ENCODE measurements around the gene POU2F3.

The POU2F3 gene

GRCh38 chr11:120224972-120225909 lies 14.7 kb upstream of the POU2F3 start:
- no peak for DNase-seq
- Histone ChIP-seq H3K9ac (ENCODE audit: low read length) (no peak overlapping the region), H3K27me3 (ENCODE audit: insufficient read depth, low read length) (no peaks in the 10 kb centered on the region), H2AFZ (ENCODE audit: insufficient read depth, low read length, poor library complexity) (no peak overlapping the region), H3K9me3 (ENCODE audit: insufficient read depth, low read depth, low read length) (no peaks in the 10 kb centered on the region), H2AK5ac (ENCODE audit: low read length) (no peak overlapping the region), H3K23ac (ENCODE audit: low read length) (no peak overlapping the region), H4K8ac (ENCODE audit: low read depth, low read length) (no peak overlapping the region), H3K18ac (ENCODE audit: low read length) (no peak overlapping the region), H3K79me1 (ENCODE audit: low read length) (no peaks in the 10 kb centered on the region), H3K36me3 (ENCODE audit: control insufficient read depth in 1 of 2, insufficient read depth in 2 of 2, low read length in 2 of 2) (no peaks in the 10 kb centered on the region), H3K4me1 (ENCODE audit: control insufficient read depth in 1 of 2, insufficient read depth in 2 of 2, low read length in 2 of 2) (no peaks in the 10 kb centered on the region), H2BK5ac (ENCODE audit: low read depth, low read length, poor library complexity) (no peak overlapping the region), H3K4ac (ENCODE audit: low read depth, low read length) (no peak overlapping the region), H3K79me2 (ENCODE audit: control insufficient read depth, insufficient read depth, low read length, poor library complexity) (no peaks in the 10 kb centered on the region), H3K27ac (ENCODE audit: low read depth, low read length) (no peak overlapping the region), H3K4me3 (ENCODE audit: low read depth, low read length) (no peak overlapping the region), H3K4me2 (ENCODE audit: low read length) (no peak overlapping the region), H3K14ac (ENCODE audit: low read length) (no peak overlapping the region), H4K91ac (ENCODE audit: low read depth, low read length) (no peak overlapping the region), H2BK12ac (ENCODE audit: low read length) (no peak overlapping the region), H2BK120ac (ENCODE audit: insufficient read depth, low read length, poor library complexity) (no peak overlapping the region), H4K12ac (ENCODE audit: low read depth, low read length) (no peak overlapping the region)
- no CpG with 5 or more reads among the region's 22 CpGs for WGBS (ENCODE audit: extremely low coverage, insufficient coverage, insufficient read length)

DNA sequence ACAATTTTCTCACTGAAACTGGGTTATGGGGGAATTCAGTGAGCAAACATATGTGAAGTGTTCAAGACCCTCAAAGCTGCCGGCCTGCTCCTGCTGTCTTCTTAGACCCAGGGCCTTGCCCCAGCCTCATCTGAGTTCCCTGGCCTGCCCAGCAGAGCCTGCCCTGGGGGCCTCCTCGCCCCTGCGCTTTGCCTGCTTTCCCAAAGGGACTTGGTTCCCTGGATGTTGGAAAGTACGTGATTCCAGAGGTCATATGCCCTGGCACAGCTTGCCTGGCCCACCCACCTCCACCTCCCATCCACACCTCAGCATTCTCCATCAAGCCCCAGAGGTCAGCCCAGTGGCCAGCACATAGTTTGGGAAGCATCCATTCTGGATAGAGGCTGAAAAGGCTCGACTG lies 13.7 kb upstream of the POU2F3 start:
- no CpG with 5 or more reads among the region's 5 CpGs for WGBS (ENCODE audit: extremely low coverage, insufficient coverage, insufficient read length)
- H4K91ac ChIP-seq (ENCODE audit: low read depth, low read length): no peak overlapping the region
- no peak overlapping the region for H3K9ac ChIP-seq (ENCODE audit: low read length)

DNA sequence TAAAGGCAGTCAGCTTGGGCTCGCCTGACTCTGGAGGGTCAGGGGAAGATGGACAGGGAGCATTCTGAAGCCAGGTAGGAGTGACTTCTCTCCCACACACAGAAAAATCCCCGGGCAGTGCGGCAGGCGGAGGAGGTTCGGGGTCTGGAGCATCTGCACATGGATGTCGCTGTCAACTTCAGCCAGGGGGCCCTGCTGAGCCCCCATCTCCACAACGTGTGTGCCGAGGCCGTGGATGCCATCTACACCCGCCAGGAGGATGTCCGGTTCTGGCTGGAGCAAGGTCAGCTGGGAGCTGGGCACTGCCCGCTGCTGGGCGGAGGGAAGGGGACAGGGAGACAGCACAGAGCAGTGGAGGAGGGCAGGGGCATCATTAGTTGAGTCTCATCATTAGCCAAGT lies 13.2 kb upstream of the POU2F3 start:
- WGBS (ENCODE audit: extremely low coverage, insufficient coverage, insufficient read length): no CpG with 5 or more reads among the region's 13 CpGs
- Histone ChIP-seq H3K9ac (ENCODE audit: low read length) (no peak overlapping the region), H2BK120ac (ENCODE audit: insufficient read depth, low read length, poor library complexity) (no peak overlapping the region), H2AK5ac (ENCODE audit: low read length) (no peak overlapping the region), H4K12ac (ENCODE audit: low read depth, low read length) (no peak overlapping the region), H2BK12ac (ENCODE audit: low read length) (no peak overlapping the region), H3K79me2 (ENCODE audit: control insufficient read depth, insufficient read depth, low read length, poor library complexity) (no peaks in the 10 kb centered on the region), H3K4ac (ENCODE audit: low read depth, low read length) (no peak overlapping the region), H3K4me3 (ENCODE audit: low read depth, low read length) (no peak overlapping the region), H3K23ac (ENCODE audit: low read length) (no peak overlapping the region), H3K9me3 (ENCODE audit: insufficient read depth, low read depth, low read length) (no peaks in the 10 kb centered on the region), H3K4me2 (ENCODE audit: low read length) (no peak overlapping the region), H4K91ac (ENCODE audit: low read depth, low read length) (no peak overlapping the region), H3K14ac (ENCODE audit: low read length) (no peak overlapping the region), H3K36me3 (ENCODE audit: control insufficient read depth in 1 of 2, insufficient read depth in 2 of 2, low read length in 2 of 2) (no peaks in the 10 kb centered on the region), H4K8ac (ENCODE audit: low read depth, low read length) (no peak overlapping the region), H3K18ac (ENCODE audit: low read length) (no peak overlapping the region), H3K27ac (ENCODE audit: low read depth, low read length) (no peak overlapping the region), H3K4me1 (ENCODE audit: control insufficient read depth in 1 of 2, insufficient read depth in 2 of 2, low read length in 2 of 2) (no peaks in the 10 kb centered on the region), H3K27me3 (ENCODE audit: insufficient read depth, low read length) (no peaks in the 10 kb centered on the region), H2BK5ac (ENCODE audit: low read depth, low read length, poor library complexity) (no peak overlapping the region), H3K79me1 (ENCODE audit: low read length) (no peaks in the 10 kb centered on the region), H2AFZ (ENCODE audit: insufficient read depth, low read length, poor library complexity) (no peak overlapping the region)
- DNase-seq: no peak

More for the DNA sequence above, 13.7 kb upstream of the POU2F3 start:
- Histone ChIP-seq H4K8ac (ENCODE audit: low read depth, low read length) (no peak overlapping the region), H2BK5ac (ENCODE audit: low read depth, low read length, poor library complexity) (no peak overlapping the region), H3K79me2 (ENCODE audit: control insufficient read depth, insufficient read depth, low read length, poor library complexity) (no peaks in the 10 kb centered on the region), H3K23ac (ENCODE audit: low read length) (no peak overlapping the region), H2BK120ac (ENCODE audit: insufficient read depth, low read length, poor library complexity) (no peak overlapping the region), H3K14ac (ENCODE audit: low read length) (no peak overlapping the region), H3K18ac (ENCODE audit: low read length) (no peak overlapping the region), H3K36me3 (ENCODE audit: control insufficient read depth in 1 of 2, insufficient read depth in 2 of 2, low read length in 2 of 2) (no peaks in the 10 kb centered on the region), H3K4me1 (ENCODE audit: control insufficient read depth in 1 of 2, insufficient read depth in 2 of 2, low read length in 2 of 2) (no peaks in the 10 kb centered on the region), H2AFZ (ENCODE audit: insufficient read depth, low read length, poor library complexity) (no peak overlapping the region), H3K79me1 (ENCODE audit: low read length) (no peaks in the 10 kb centered on the region), H3K4ac (ENCODE audit: low read depth, low read length) (no peak overlapping the region), H3K27me3 (ENCODE audit: insufficient read depth, low read length) (no peaks in the 10 kb centered on the region), H3K4me2 (ENCODE audit: low read length) (no peak overlapping the region), H3K27ac (ENCODE audit: low read depth, low read length) (no peak overlapping the region), H2AK5ac (ENCODE audit: low read length) (no peak overlapping the region), H4K12ac (ENCODE audit: low read depth, low read length) (no peak overlapping the region), H3K9me3 (ENCODE audit: insufficient read depth, low read depth, low read length) (no peaks in the 10 kb centered on the region), H3K4me3 (ENCODE audit: low read depth, low read length) (no peak overlapping the region), H2BK12ac (ENCODE audit: low read length) (no peak overlapping the region)
- DNase-seq: no peak

DNA sequence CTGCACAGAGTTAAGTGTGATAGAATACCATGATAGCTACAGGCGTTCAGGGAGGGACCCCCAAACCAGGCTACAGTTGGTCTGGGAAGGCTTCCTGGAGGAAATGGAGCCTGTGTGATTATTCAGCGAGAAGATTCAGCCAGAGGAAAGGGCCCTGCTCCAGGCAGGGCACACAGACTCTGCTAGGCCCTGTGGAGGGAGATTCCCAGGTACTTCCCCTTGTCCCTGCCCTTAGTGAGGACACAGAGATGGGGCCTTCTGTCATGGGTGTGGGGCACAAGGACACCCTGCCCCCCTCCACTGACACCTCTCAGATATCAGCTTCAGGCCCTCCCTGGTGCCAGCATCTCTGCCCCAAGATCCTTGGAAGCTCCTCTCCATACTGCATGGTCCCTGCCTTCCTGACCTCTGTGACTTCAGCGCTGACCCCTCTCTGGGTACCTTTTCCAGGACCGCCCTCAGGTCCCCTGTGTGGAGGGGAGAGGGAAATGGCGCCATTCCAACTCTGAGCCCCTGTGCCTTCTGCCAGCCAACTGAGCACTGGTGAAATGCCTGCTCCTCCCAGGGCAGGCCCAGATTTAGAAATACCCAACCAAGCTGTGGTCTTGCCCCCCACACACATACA lies 12.6 kb upstream of the POU2F3 start:
- H4K91ac ChIP-seq (ENCODE audit: low read depth, low read length): no peak overlapping the region
- WGBS (ENCODE audit: extremely low coverage, insufficient coverage, insufficient read length): no CpG with 5 or more reads among the region's 5 CpGs
- H2BK5ac ChIP-seq (ENCODE audit: low read depth, low read length, poor library complexity): no peak overlapping the region
- no peak overlapping the region for H3K14ac ChIP-seq (ENCODE audit: low read length)
- H3K4me2 ChIP-seq (ENCODE audit: low read length): no peak overlapping the region
- no peak overlapping the region for H3K9ac ChIP-seq (ENCODE audit: low read length)
- no peaks in the 10 kb centered on the region for H3K4me1 ChIP-seq (ENCODE audit: control insufficient read depth in 1 of 2, insufficient read depth in 2 of 2, low read length in 2 of 2)
- H3K27me3 ChIP-seq (ENCODE audit: insufficient read depth, low read length): no peaks in the 10 kb centered on the region
- no peak overlapping the region for H3K4me3 ChIP-seq (ENCODE audit: low read depth, low read length)
- H4K12ac ChIP-seq (ENCODE audit: low read depth, low read length): no peak overlapping the region
- H2BK120ac ChIP-seq (ENCODE audit: insufficient read depth, low read length, poor library complexity): no peak overlapping the region
- no peak overlapping the region for H3K23ac ChIP-seq (ENCODE audit: low read length)
- H3K9me3 ChIP-seq (ENCODE audit: insufficient read depth, low read depth, low read length): no peaks in the 10 kb centered on the region
- H3K27ac ChIP-seq (ENCODE audit: low read depth, low read length): no peak overlapping the region
- no peak for DNase-seq
- H2AK5ac ChIP-seq (ENCODE audit: low read length): no peak overlapping the region
- H4K8ac ChIP-seq (ENCODE audit: low read depth, low read length): no peak overlapping the region
- H2BK12ac ChIP-seq (ENCODE audit: low read length): no peak overlapping the region
- no peak overlapping the region for H3K18ac ChIP-seq (ENCODE audit: low read length)
- H3K4ac ChIP-seq (ENCODE audit: low read depth, low read length): no peak overlapping the region
- no peak overlapping the region for H2AFZ ChIP-seq (ENCODE audit: insufficient read depth, low read length, poor library complexity)
- H3K79me2 ChIP-seq (ENCODE audit: control insufficient read depth, insufficient read depth, low read length, poor library complexity): no peaks in the 10 kb centered on the region
- H3K36me3 ChIP-seq (ENCODE audit: control insufficient read depth in 1 of 2, insufficient read depth in 2 of 2, low read length in 2 of 2): no peaks in the 10 kb centered on the region
- H3K79me1 ChIP-seq (ENCODE audit: low read length): no peaks in the 10 kb centered on the region
